ENCODE measurements around the gene CKB.

GRCh38 chr14:103502877-103503276 is 19.8 kb downstream of the CKB start:
- TF ChIP-seq GABPA (IDR thresholded peaks at IDR 0.05 in 1 of 2, conservative IDR thresholded peaks at IDR 0.05 in 1 of 2) (no peak), CTCF (IDR thresholded peaks at IDR 0.05; ENCODE audit: low read depth, low read length, missing input control) (no peak)

All from liver (tissue), 3 donors.